ENCODE measurements around the gene MCRIP2. TPM values are rescaled to one million over a fixed set of nuclear protein-coding genes. Genes with fewer than 3 reads are reported as not detected.

The MCRIP2 gene
- total RNA-seq, 6 experiments from 2014 or later = 18.8 to 30.8 (median 24.2) TPM

DNA sequence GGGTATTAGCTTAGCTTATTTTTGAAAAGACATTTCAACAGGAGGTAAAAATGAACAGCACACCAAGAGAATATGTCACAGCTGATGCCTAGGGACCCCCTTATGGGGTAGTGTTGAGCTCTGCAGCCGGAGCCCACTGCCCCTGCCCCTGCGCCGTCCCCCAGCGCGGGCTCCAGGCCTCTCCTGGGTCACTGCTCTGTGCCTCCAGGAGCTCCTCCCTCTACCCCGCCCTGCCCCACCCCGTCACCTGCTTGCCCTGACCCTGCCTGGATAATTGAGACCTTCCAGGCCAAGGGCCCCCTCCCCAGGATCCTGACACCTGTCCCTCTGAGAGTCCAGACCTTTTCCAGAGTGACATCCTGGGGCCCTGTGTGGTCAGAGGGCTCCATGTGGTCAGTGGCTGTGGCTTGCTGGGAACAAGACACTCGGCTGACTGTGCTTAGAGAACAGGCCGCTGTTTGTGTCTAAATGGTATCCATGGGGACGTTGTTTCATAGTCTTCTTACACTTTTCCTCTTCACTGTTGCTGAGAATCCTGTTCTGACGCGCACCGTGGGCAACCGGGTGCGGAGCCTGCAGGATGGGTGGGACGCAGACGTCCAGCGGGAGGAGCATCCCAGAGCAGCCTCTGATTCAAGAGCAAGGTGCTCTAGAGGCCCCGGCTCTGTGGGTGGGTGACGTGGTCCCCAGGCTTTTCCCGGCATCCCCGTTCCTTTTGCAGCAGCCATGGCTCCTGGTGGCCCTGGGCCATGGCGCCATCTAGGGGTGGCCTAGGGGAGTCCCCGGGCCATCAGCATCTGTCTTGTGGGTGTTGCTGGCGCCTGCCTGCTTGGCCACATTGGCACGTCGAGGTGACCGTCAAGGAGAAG, 30.9 kb upstream of the MCRIP2 start:
- H3K4me1 Mint-ChIP-seq (ENCODE audit: low read depth) = no peaks in the 10 kb centered on the region
- H3K36me3 Mint-ChIP-seq (ENCODE audit: low read depth) = peaks cover 24% of the 10 kb centered on the region
- no peak overlapping the region for H3K4me3 Mint-ChIP-seq
- peaks cover 6% of the 10 kb centered on the region for H3K27me3 Mint-ChIP-seq (ENCODE audit: insufficient read depth)
- H3K27ac Mint-ChIP-seq = no peak overlapping the region; the same call in 1 of the 2 replicates
- TF ChIP-seq, protein P1, sequence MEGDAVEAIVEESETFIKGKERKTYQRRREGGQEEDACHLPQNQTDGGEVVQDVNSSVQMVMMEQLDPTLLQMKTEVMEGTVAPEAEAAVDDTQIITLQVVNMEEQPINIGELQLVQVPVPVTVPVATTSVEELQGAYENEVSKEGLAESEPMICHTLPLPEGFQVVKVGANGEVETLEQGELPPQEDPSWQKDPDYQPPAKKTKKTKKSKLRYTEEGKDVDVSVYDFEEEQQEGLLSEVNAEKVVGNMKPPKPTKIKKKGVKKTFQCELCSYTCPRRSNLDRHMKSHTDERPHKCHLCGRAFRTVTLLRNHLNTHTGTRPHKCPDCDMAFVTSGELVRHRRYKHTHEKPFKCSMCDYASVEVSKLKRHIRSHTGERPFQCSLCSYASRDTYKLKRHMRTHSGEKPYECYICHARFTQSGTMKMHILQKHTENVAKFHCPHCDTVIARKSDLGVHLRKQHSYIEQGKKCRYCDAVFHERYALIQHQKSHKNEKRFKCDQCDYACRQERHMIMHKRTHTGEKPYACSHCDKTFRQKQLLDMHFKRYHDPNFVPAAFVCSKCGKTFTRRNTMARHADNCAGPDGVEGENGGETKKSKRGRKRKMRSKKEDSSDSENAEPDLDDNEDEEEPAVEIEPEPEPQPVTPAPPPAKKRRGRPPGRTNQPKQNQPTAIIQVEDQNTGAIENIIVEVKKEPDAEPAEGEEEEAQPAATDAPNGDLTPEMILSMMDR (IDR thresholded peaks at IDR 0.05) = peak; percentile 61; the same call in 1 of the 2 replicates
- H3K9me3 Mint-ChIP-seq = peaks cover 27% of the 10 kb centered on the region
- DNase-seq = no peak

DNA sequence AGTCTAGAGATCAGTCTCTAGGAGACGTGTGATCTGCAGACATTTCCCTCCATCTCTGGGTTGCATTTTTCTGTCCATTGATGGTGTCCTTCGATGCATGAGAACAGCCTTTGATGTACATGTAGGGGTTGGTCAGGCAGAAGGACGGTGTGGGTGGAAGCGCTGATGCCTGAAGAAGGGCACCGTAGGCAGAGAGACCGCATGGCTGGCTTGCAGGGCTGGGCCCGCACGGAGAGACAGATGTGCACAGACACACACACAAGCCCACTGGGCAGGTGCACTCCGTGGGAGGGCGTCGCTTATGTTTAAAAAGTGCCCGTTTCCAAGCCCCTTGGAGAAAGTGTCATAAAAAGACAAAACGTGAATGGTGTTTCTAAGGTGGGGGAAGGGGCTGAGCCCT, 26.5 kb upstream of the MCRIP2 start:
- no peak overlapping the region for H3K27ac Mint-ChIP-seq
- TF ChIP-seq, protein P1 (IDR thresholded peaks at IDR 0.05) = no peak
- H3K9me3 Mint-ChIP-seq = peaks cover 23% of the 10 kb centered on the region
- no peaks in the 10 kb centered on the region for H3K4me1 Mint-ChIP-seq (ENCODE audit: low read depth)
- no peaks in the 10 kb centered on the region for H3K27me3 Mint-ChIP-seq (ENCODE audit: insufficient read depth)
- no peak for DNase-seq
- H3K36me3 Mint-ChIP-seq (ENCODE audit: low read depth) = peaks cover 24% of the 10 kb centered on the region
- H3K4me3 Mint-ChIP-seq = no peak overlapping the region

DNA sequence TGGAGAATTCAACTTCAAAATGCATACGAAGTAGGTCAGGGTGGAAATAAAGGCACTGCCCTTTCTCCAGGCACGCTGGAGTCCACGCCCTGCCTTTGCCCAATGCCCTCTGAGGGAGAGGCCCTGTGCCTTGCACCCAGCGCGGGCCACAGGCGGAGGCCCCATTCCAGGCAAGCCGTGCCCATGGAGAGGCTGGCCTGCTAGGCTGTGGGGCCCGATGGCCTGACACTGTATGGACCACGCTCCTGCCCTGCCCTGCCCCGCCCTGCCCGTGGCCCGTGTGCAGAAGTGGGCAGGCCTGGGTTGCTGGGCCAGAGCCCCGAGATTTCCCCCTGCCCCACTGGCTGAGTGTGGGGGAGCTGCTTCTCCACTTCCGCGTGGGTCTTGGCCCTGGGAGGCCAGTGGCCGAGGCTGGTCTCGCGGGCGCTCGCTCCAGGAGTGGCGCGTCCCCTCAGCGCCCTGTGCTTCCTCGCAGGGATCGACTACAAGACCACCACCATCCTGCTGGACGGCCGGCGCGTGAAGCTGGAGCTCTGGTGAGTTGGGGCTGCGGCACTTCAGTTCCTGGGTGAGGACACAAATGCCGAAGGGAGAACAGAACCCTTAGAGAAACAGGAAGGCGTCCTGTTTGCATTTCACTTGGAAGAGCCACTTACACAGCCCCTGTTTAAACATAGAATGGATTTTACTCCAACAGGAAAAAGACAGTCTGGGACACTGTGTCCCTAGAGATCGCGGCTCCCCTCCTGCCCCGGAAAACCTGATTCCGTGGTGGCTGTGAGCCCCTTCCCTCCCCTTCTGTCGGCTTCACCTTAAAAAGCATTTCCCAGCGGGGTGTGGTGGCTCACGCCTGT, 24.7 kb upstream of the MCRIP2 start:
- H3K4me1 Mint-ChIP-seq (ENCODE audit: low read depth) = peaks cover 7% of the 10 kb centered on the region; the same call in 1 of the 2 replicates
- DNase-seq = no peak
- H3K36me3 Mint-ChIP-seq (ENCODE audit: low read depth) = peaks cover 18% of the 10 kb centered on the region
- H3K4me3 Mint-ChIP-seq = no peak overlapping the region
- no peak overlapping the region for H3K27ac Mint-ChIP-seq
- no peaks in the 10 kb centered on the region for H3K27me3 Mint-ChIP-seq (ENCODE audit: insufficient read depth)
- peaks cover 16% of the 10 kb centered on the region for H3K9me3 Mint-ChIP-seq
- TF ChIP-seq, protein P1 (IDR thresholded peaks at IDR 0.05) = no peak

DNA sequence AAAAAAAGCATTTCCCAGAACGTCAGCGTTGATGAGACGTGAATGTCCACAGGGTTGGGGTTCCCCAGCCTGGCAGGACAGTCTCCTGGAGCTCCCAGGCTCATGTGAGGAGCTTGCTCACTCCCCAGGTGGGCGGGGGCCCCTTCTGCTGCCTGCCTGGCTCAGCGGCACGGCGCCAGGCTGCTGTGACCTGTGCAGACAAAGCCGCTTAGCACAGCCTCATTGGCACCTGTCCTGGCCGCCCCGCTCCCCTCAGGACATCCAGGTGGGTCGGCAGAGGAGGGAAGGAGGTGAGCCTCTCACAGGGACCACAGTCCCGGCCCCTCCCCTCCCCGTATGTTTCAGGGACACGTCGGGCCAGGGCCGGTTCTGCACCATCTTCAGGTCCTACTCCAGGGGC, 23.8 kb upstream of the MCRIP2 start:
- peaks cover 18% of the 10 kb centered on the region for H3K36me3 Mint-ChIP-seq (ENCODE audit: low read depth)

DNA sequence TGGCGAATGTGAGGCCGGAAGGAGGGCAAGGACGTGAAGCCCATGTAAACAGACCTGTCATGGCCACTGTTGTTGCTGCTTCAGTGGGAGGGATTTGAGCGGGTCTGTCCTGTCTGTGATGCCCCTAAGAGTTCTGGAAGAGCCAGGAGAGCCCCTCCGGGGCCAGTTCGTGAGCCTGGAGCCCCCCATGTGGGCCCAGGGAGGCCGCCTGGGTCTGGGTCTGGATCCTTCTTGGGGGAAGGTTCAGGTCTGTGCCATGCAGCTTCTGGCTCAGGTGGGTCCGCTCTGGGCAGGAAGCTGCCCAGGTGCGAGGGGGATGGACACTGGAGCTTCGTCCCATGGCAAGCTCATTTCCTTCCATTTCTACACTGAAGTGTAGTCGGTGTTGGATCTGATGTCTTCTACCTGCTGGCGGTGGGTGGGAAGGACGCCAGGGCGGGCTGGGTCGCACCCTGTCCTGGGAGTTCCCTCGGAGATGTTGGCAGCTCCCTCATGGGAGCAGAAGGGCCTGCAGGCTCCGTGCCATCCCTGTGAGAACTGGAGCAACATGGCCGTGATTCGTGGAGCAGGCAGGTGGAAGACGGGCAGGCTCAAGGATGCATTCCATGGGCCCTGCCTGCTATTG, 22.0 kb upstream of the MCRIP2 start:
- no peak for DNase-seq
- Mint-ChIP-seq H3K9me3 (peaks cover 5% of the 10 kb centered on the region), H3K27me3 (ENCODE audit: insufficient read depth) (peaks cover 1% of the 10 kb centered on the region), H3K27ac (no peak overlapping the region), H3K4me3 (no peak overlapping the region), H3K36me3 (ENCODE audit: low read depth) (peaks cover 5% of the 10 kb centered on the region), H3K4me1 (ENCODE audit: low read depth) (peaks cover 30% of the 10 kb centered on the region)
- TF ChIP-seq, protein P1 (IDR thresholded peaks at IDR 0.05) = no peak

More for the DNA sequence above, 23.8 kb upstream of the MCRIP2 start:
- H3K27ac Mint-ChIP-seq = no peak overlapping the region
- peaks cover 16% of the 10 kb centered on the region for H3K9me3 Mint-ChIP-seq
- no peak overlapping the region for H3K4me3 Mint-ChIP-seq
- H3K4me1 Mint-ChIP-seq (ENCODE audit: low read depth) = peaks cover 16% of the 10 kb centered on the region; the same call in 1 of the 2 replicates
- TF ChIP-seq, protein P1 (IDR thresholded peaks at IDR 0.05) = no peak
- no peak for DNase-seq
- no peaks in the 10 kb centered on the region for H3K27me3 Mint-ChIP-seq (ENCODE audit: insufficient read depth)

All from HFFc6 (cell line).